Gastroesophageal sphincter (tissue), 4 donors: Measurements from ENCODE around the gene SPATC1L. TPM values are rescaled to one million over a fixed set of nuclear protein-coding genes. Genes with fewer than 3 reads are reported as not detected.
"Not testable (repeated sequence)": the region's sequence is repeated elsewhere in the genome, so short reads cannot be mapped to it uniquely, and the experiment has no call there.

Experiments used
- ATAC-seq: fragments of 150-250 bp; one replicate; pipeline ENCODE4 v1.9.1; 2016; ENCODE audit warnings: mild to moderate bottlenecking, moderate library complexity
- H3K27ac ChIP-seq, 4 donors: fragments of 200-600 bp; sonication (generic) in 3 of 4; 1 replicate in 3 of 4; 2 replicates in 1 of 4; pipeline ENCODE4 v1.5.1; 2016 to 2019
- H3K27me3 ChIP-seq: fragments of 200-600 bp; sonication (generic); one replicate; pipeline ENCODE4 v1.5.1; 2019
- H3K36me3 ChIP-seq, 2 donors: fragments of 200-600 bp; sonication (generic); one replicate each; pipeline ENCODE4 v1.5.1; 2019; ENCODE audit warnings: control low read depth in 1 of 2
- H3K4me1 ChIP-seq, 3 donors: fragments of 200-600 bp; sonication (generic); 1 replicate in 2 of 3; 2 replicates in 1 of 3; pipeline ENCODE4 v1.5.1; 2016 to 2019; ENCODE audit warnings: control low read depth in 2 of 3
- H3K4me3 ChIP-seq, 2 donors: fragments of 200-600 bp; sonication (generic); one replicate each; pipeline ENCODE4 v1.5.1; 2019; ENCODE audit warnings: mild to moderate bottlenecking in 1 of 2, moderate library complexity in 1 of 2
- H3K9me3 ChIP-seq, 3 donors: fragments of 200-600 bp; sonication (generic); one replicate each; pipeline ENCODE4 v1.5.1; 2017 to 2019; ENCODE audit warnings: control low read depth in 2 of 3
- EP300 ChIP-seq: sonication (generic); formaldehyde crosslinking; IDR thresholded peaks from one replicate; pipeline ENCODE4 v1.6.1; 2017; ENCODE audit warnings: antibody characterized with exemption, mild to moderate bottlenecking
- POLR2A ChIP-seq, 2 donors: fragments of 450-650 bp; IDR thresholded peaks; one replicate each; pipeline ENCODE4 v1.6.1; 2017; ENCODE audit warnings: antibody characterized with exemption in 2 of 2, mild to moderate bottlenecking in 2 of 2, moderate library complexity in 1 of 2
- POLR2AphosphoS5 ChIP-seq: sonication (generic); formaldehyde crosslinking; IDR thresholded peaks from one replicate; pipeline ENCODE4 v1.6.1; 2017; ENCODE audit warnings: antibody characterized with exemption
- whole genome bisulfite sequencing, 2 donors: methylation state at CpG; one replicate each; pipeline ENCODE4 v1.1.5; 2018; ENCODE audit warnings: low coverage in 1 of 2; 5-methylcytosine and 5-hydroxymethylcytosine counted together
- total RNA-seq, 4 donors: library from RNA; depleted of rRNA; stranded (reverse); fragments of >200 nt; gene quantifications; one replicate each; pipeline ENCODE4 v1.1.0, GENCODE V29; 2016
- TF ChIP-seq, protein P1 (sequence below), 4 experiments: fragments of 200-600 bp in 2 of 4; fragments of 450-650 bp in 2 of 4; sonication (generic) in 1 of 4; IDR thresholded peaks; one replicate each; pipeline ENCODE4 v1.5.1; 2017 to 2019; ENCODE audit warnings: antibody characterized with exemption in 4 of 4, mild to moderate bottlenecking in 2 of 4, moderate library complexity in 2 of 4

Gene SPATC1L
- total RNA-seq, 4 donors from 2014 or later = 0.54 to 20.4 (median 7.9) TPM

DNA sequence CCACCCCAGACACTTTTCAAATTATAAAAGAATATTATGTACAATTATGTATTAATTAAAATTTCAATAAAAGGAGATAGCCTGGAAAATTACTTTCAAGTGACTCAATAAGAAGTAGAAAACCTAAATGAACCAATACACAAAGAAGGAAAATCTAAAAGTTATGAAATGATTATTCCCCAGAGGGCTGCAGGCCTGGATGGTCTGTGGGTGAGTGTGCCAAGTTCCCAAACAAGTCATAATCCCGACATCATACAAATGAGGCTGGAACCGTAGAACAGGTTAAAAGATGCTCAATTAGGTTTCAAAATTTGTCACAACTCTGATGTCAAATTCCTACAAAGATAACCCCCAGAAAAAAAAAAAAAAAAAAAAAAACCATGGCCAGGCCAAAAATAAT is 12.7 kb downstream of the SPATC1L start:
- Histone ChIP-seq H3K4me1 (no peaks in the 10 kb centered on the region), H3K9me3 (peaks cover 0 to 21% (median 0%) of the 10 kb centered on the region in 3 donors), H3K36me3 (no peaks in the 10 kb centered on the region), H3K27ac (no peak overlapping the region), H3K4me3 (no peak overlapping the region), H3K27me3 (peaks cover 4% of the 10 kb centered on the region)
- 27 to 49% methylated on average over 2 of the region's 2 CpGs for WGBS, 2 donors
- peak; percentile 73 for ATAC-seq
- TF ChIP-seq POLR2A (IDR thresholded peaks at IDR 0.05) = no peak
- no peak for TF ChIP-seq EP300
- TF ChIP-seq, protein P1, sequence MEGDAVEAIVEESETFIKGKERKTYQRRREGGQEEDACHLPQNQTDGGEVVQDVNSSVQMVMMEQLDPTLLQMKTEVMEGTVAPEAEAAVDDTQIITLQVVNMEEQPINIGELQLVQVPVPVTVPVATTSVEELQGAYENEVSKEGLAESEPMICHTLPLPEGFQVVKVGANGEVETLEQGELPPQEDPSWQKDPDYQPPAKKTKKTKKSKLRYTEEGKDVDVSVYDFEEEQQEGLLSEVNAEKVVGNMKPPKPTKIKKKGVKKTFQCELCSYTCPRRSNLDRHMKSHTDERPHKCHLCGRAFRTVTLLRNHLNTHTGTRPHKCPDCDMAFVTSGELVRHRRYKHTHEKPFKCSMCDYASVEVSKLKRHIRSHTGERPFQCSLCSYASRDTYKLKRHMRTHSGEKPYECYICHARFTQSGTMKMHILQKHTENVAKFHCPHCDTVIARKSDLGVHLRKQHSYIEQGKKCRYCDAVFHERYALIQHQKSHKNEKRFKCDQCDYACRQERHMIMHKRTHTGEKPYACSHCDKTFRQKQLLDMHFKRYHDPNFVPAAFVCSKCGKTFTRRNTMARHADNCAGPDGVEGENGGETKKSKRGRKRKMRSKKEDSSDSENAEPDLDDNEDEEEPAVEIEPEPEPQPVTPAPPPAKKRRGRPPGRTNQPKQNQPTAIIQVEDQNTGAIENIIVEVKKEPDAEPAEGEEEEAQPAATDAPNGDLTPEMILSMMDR (IDR thresholded peaks at IDR 0.05) = no peak
- no peak for TF ChIP-seq POLR2AphosphoS5

DNA sequence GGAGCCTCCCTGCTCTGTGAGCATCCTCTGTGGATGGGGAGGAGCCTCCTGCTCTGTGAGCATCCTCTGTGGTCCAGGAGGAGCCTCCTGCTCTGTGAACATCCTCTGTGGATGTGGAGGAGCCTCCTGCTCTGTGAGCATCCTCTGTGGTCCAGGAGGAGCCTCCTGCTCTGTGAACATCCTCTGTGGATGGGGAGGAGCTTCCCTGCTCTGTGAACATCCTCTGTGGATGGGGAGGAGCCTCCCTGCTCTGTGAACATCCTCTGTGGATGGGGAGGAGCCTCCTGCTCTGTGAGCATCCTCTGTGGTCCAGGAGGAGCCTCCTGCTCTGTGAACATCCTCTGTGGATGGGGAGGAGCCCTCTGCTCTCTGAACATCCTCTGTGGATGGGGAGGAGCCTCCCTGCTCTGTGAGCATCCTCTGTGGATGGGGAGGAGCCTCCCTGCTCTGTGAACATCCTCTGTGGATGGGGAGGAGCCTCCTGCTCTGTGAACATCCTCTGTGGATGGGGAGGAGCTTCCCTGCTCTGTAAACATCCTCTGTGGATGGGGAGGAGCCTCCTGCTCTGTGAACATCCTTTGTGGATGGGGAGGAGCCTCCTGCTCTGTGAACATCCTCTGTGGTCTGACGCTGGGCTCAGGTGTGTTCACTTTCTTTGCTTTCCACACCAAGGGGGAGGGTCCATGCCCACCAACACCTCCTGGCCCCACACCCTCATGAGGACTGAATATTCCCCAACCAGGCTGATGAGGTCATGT is 13.6 kb downstream of the SPATC1L start:
- H3K9me3 ChIP-seq = peaks cover 0 to 17% (median 0%) of the 10 kb centered on the region in 3 donors
- not testable (repeated sequence) for H3K36me3 ChIP-seq, H3K4me1 ChIP-seq, ATAC-seq, H3K4me3 ChIP-seq, H3K27me3 ChIP-seq, H3K27ac ChIP-seq
- 60% methylated on average over 1 of the region's 1 CpG; no CpG with 5 or more reads in 1 of the 2 donors for WGBS, 2 donors

DNA sequence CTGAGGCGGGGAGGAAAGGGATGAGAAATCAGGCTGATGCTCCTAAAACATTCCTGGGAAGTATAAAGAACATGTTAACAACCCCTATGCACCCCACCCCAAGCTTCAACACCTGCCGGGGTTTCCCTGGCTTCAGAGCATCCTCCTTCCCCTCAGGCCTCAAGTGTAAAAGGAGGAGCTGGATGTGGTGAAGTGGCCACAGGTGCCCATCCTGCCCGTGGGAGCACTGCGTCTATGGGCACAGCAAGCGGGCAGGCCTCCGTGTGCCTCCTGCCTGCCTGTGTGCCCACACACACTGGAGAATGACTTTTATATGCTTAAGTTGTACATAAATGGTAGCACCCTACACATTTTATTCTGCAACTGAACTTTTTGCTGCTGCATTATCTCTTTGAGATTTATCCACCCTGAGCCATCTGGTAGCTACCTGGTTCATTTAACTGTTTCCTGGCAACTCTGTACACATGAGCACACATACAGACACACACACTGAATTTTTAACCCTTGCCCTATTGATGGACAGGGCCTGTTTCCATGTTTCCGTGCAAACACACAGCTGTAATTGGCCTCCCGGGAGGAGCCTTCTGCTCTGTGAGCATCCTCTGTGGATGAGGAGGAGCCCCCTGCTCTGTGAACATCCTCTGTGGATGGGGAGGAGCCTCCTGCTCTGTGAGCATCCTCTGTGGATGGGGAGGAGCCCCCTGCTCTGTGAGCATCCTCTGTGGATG is 15.4 kb downstream of the SPATC1L start:
- Histone ChIP-seq H3K27me3 (peaks cover 19% of the 10 kb centered on the region), H3K9me3 (peaks cover 0 to 6% (median 0%) of the 10 kb centered on the region in 3 donors), H3K4me1 (no peaks in the 10 kb centered on the region), H3K27ac (no peak overlapping the region), H3K4me3 (no peak overlapping the region), H3K36me3 (no peaks in the 10 kb centered on the region)
- 50 to 93% methylated on average over 2 to 3 of the region's 8 CpGs for WGBS, 2 donors
- TF ChIP-seq, protein P1 (IDR thresholded peaks at IDR 0.05) = no peak
- ATAC-seq = no peak

DNA sequence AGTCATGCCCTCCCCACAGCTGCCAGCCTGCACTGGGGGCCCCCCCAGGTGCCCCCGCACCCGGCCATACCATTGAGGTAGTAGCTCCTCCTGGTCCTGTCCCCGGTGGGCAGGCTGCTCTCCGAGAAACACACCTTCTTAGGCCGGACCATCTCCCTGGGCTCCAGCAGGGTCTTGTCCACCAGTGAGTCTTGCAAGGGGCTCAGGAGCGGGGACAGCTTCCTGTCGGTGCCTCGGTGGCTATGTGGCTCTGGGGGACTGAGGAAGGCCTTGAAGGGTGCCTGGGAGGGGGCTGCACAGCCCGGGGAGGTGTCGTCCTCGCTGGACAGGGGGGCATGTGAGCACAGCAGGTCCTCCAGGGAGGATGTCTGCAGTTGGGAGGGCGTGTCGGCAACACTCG is 16.0 kb downstream of the SPATC1L start:
- Histone ChIP-seq H3K27ac (no peak overlapping the region), H3K4me1 (no peaks in the 10 kb centered on the region), H3K4me3 (no peak overlapping the region), H3K9me3 (peaks cover 0 to under 1% (median 0%) of the 10 kb centered on the region in 3 donors), H3K36me3 (no peaks in the 10 kb centered on the region), H3K27me3 (peaks cover 22% of the 10 kb centered on the region)
- WGBS, 2 donors = 93% methylated on average over 2 of the region's 14 CpGs; no CpG with 5 or more reads in 1 of the 2 donors
- TF ChIP-seq POLR2A (IDR thresholded peaks at IDR 0.05) (no peak), EP300 (no peak), POLR2AphosphoS5 (no peak)
- TF ChIP-seq, protein P1 (IDR thresholded peaks at IDR 0.05) = no peak
- ATAC-seq = no peak

DNA sequence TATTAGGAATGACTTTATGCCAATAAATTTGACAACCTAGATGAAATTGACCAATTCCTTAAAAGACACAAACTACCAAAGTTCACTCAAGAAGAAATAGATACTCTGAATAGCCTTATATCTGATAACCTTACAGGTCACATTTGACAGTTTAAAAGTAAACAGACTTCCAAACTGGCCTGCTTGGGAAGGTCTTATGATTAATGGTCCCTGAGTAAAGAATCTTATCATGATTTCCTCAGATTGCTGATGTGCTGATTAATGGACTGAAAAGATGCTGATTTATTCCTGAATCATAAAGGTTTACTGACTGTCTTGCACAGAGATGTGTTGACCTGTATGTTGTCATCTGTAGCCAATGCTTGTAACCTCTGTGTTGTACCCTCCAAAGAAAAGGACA is 19.2 kb downstream of the SPATC1L start:
- TF ChIP-seq, protein P1 (IDR thresholded peaks at IDR 0.05) = no peak
- no peak for TF ChIP-seq POLR2AphosphoS5
- TF ChIP-seq POLR2A (IDR thresholded peaks at IDR 0.05) = no peak
- no peak for TF ChIP-seq EP300
- no peak for ATAC-seq

More for the DNA sequence above, 19.2 kb downstream of the SPATC1L start:
- H3K4me3 ChIP-seq = no peak overlapping the region
- H3K4me1 ChIP-seq = peaks cover 0 to 18% (median 0%) of the 10 kb centered on the region in 3 donors
- peaks cover 43% of the 10 kb centered on the region for H3K27me3 ChIP-seq
- no peaks in the 10 kb centered on the region for H3K9me3 ChIP-seq
- no peak overlapping the region for H3K27ac ChIP-seq
- no peaks in the 10 kb centered on the region for H3K36me3 ChIP-seq
